Ureter (tissue), 1 donor: ENCODE measurements around the gene GAS7. TPM values are rescaled to one million over a fixed set of nuclear protein-coding genes. Genes with fewer than 3 reads are reported as not detected.
"Not testable (repeated sequence)": the region's sequence is repeated elsewhere in the genome, so short reads cannot be mapped to it uniquely, and the experiment has no call there.

Experiments
- DNase-seq: peaks from one replicate; pipeline ENCODE4 v3.0.0-alpha.2; 2020; ENCODE audit warnings: low spot score
- total RNA-seq: library from RNA; stranded (reverse); gene quantifications from one replicate; pipeline ENCODE4 v1.2.4, GENCODE V29; 2023
- donor health status: DM: yes; HTN: yes; CAD: no.

Gene GAS7
- total RNA-seq, 1 donor from 2014 or later = 31.2 TPM

DNA sequence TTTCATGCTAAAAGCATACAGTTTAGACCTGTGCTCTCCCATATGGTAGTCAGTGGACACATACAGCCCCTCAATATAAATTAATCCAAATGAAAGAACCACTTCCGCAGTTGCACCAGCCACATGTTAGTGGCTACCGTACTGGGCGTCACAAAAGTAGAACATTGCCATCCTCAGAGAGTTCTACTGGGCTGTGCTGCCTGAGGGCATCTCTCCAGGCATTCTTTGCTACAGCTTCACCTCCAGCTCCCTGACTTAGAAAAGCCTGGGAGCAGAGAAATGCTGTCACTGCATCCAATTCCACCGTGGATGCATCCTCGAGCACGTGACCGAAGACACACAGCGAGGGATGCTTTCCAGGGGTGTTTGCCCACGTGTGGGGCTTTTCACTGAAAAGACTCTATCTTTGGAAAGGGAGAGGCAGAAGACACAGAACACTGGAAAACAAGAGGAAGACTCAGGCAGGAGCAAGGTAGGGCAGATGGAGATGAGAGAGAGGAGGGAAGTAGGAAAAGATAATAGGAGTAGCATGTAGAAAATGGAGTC lies 86.4 kb downstream of the GAS7 start:
- no peak for DNase-seq

DNA sequence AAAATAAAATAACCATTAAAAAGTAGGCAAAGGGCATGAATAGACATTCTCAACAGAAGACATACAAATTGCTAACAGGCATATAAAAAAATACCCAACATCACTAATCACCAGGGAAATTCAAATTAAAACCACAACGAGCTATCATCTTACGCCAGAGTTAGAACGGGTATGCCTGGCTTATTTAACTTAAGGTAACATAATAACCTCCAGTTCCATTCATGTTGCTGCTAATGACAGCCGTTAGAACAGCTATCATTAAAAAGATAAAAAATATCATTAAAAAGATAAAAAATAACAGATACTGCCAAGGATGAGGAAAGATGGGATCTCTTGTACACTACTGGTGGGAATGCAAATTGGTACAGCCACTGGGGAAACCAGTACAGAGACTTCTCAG lies 89.3 kb downstream of the GAS7 start:
- no peak for DNase-seq

DNA sequence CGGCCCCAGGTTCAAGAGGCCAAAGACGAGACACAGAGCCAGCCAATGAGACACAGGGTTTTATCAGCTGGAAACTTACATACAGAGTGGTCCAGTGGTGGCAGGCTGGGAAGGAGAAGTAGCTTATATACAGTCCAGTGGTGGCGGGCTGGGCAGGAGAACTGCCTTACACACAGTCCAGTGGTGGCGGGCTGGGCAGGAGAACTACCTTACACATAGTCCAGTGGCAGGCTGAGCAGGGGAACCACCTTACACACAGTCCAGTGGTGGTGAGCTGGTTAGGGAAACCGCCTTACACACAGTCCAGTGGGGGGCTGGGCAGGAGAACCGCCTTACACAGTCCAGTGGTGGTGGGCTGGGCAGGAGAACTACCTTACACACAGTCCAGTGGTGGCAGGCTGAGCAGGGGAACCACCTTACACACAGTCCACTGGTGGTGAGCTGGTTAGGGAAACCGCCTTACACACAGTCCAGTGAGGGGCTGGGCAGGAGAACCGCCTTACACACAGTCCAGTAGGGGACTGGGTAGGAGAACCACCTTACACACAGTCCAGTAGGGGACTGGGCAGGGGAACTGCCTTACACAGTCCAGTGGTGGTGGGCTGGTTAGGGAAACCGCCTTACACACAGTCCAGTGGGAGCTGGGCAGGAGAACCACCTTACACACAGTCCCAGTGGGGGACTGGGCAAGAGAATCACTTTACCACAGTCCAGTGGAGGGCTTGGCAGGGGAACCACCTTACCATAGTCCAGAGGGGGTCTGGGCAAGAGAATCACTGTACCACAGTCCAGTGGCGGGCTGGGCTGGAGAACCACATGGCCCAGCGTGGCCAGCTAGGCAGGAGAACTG lies 90.9 kb downstream of the GAS7 start:
- DNase-seq = no peak

DNA sequence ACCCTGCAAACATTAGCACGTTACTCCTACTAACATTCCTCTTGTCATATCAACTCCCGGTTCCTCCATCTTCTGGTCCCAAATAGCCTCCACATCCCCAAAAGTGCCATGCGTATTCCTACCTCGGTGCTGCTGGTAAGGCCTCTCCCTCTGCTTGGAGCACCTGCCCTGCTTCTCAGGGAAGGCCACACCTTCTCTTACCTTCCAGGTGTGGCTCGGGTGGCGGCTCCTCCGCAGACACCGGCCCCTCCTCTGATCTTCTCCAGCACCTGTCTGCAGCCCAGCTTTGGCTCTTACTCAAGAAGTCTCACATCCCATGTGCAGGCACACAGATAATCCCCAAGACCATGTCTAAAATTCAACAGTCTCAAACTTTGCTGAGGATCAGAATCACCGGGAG lies 92.3 kb downstream of the GAS7 start:
- DNase-seq = no peak

DNA sequence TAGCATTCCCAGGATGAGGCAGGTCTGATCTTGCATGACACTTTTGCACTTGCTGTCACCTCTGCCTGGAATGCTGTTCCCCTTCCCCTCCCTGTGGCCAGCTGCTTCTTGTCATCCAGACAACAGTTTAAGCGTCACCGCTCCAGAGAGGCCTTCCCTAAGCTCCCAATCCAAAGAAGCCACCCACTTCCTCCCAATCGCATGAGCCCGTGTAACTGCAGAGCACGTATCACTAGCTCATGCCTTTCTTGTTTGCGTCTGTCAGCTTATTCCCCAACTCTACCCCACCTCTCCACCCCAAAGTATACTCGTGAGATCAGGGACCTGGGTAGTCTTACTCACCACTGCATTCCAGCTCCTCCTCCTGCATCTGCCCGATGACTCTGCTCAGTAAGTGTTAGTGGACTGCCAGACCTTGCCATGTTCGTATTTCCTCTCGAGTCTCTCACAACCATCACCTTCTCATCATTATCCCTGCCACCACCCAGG lies 92.8 kb downstream of the GAS7 start:
- no peak for DNase-seq

DNA sequence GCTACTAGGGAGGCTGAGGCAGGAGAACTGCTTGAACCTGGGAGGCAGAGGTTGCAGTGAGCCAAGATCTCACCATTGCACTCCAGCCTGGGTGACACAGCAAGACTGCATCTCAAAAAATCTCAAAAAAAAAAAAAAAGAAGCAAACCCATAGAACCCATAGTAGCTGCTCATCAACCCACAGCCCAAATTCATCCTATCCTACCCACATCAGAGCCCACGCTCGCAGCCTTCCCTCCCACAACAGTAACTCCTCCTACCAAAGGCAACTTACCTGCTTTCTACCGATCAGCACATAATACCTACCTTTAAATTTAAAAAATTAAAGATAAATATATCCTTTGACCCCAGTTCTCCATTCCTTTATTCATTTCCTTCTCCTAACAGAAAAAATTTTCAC lies 94.7 kb downstream of the GAS7 start:
- DNase-seq = no peak

DNA sequence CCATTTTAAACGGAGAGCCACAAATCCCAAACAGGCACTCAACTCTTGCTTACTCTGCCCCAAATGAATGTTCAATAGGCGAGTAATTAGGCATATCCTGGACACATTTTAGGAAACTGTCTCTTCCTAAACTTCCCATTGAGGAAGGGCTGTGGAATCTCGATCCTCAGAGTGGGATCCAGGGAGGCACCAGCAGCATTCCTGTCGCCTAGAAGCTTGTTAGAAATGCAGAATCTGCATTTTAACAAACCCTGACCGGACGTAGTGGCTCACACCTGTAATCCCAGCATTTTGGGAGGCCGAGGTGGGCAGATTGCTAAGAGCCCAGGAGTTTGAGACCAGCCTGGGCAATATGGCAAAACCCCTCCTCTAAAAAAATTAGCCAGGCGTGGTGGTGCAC lies 95.6 kb downstream of the GAS7 start:
- no peak for DNase-seq

GRCh38 chr17:10099051-10099571 lies 99.3 kb downstream of the GAS7 start:
- no peak for DNase-seq

DNA sequence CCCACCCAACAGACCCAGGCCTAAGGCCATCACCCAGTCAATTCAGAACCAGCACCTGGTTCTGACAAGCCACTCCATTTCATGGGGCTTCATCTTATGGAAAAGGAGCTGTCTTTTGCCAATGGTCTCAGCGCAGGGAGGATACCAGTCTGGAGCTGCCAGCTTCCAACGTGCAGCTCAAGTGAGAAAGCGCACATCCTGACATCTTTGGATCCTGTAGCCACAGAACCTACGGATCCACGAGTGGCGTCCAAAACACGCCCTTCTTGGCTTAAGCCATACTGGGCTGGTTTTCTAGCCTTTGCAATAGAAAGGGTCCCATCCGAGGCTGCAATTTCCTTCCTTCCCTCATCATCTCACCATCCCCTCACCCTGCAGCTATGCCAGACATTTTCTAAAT lies 101.8 kb downstream of the GAS7 start:
- DNase-seq = no peak

DNA sequence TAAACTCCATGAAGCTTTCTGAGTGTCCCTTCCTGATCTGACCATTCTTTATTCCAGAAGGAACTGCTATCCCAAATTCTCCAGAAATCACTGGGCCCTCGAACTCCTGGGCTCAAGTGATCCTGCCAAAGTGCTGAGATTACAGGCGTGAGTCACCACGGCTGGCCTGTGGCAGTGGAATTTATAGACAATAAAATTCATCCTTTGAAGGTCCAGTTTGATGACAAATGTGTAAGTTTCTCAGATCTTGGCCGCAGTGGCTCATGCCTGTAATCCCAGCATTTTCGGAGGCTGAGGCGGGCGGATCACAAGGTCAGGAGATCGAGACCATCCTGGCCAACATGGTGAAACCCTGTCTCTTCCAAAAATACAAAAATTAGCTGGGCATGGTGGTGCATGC lies 103.1 kb downstream of the GAS7 start:
- not testable (repeated sequence) for DNase-seq

DNA sequence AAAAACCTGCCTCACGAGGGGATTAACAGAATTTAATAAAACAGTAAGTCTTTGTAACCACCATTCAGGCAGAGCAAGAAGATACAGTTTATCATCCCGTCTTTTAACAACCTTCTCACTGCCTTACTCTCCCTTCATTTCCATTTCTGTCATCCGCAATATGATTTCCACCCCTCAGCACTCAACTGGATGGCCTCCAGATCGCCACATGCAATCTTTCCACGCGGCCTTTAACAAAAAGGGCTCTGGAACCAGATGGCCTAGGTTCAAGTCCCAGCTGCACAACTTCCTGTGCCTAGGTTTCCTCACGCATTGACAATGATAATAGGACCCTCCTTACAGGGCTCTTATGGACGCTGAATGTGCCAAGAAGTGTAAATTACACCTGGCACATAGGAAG lies 103.6 kb downstream of the GAS7 start:
- DNase-seq = no peak

DNA sequence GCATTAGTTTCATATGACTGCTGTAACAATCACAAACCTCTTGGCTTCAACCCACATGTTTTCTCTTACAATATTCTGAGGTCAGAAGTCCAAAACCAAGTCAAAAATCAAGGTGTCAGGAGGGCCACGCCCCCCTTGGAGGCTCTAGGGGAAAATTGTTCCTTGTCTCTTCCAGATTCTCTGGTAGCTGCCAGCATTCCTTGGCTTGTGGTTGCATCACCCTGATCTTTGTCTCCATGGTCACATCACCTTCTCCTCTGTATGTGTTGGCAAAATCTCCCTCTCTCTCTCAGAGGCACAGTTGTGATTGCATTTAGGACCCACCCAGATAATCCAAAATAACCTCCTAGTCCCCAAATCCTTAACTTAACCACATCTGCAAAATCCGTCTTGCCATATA lies 105.8 kb downstream of the GAS7 start:
- no peak for DNase-seq

DNA sequence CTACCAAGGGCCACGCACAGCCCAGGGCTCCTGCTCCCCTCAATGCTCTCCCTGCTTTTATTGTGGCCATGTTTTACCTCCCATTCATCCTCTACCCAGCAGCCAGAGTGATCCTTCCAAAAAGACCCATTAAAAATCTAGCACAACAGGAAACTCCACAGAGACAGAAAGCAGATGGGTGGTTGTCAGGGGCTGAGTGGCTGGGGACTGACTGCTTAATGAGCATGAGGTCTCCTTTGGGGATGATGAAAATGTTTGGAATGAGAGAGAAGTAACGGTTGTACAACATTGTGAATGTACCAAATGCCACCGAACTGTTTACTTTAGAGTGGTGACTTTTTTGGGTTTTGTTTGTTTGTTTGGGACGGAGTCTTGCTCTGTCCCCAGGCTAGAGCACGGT lies 107.4 kb downstream of the GAS7 start:
- no peak for DNase-seq

DNA sequence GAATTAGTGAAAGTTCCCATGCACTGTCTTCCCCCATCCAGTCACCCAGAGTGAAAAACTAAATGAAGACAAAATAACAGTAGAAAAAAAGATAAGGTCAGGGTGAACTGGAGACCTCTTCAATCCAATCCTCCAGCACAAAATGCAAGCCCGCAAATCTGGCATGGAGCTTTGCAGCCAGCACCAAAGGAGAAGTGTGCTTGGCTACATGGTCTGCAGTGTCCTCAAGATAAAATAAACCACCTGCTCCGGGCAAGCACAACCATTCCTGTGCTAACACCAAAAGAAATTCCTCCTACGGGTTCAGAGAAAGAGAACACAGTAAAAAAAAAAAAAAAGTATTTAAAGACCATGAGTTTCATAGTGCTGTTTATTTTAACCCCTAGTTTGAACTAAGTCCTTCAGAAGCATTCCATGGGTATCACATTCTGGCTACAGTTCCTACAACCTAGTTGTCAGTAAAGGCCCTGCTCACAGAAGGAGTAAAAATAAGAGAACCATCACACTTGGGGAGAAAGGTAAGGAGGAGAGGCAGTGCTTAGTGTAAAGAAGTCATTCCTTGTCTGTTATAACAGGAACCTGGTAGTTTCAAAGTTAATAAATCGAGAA lies 109.1 kb downstream of the GAS7 start:
- DNase-seq = no peak

DNA sequence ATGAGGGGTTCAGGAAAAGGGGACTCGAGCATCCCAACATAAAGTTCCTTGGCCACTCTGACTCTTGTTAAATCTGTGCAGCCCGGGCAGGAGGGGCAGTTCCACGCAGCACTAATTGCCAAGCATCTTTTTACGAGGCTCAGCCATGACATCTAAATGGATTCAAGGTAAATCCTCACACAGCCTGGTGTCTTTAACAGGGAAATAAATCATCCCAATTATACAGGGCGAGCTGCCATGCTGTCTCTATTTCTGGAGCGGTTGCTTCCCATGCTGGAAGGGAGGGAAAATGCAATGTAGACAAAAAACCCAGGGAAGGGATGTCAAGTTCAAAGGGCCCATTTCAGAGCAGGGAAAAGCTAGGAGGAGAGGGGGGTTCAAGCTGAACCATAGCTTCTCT lies 110.0 kb downstream of the GAS7 start:
- DNase-seq = no peak

GRCh38 chr17:10087355-10087754 lies 111.1 kb downstream of the GAS7 start:
- no peak for DNase-seq

DNA sequence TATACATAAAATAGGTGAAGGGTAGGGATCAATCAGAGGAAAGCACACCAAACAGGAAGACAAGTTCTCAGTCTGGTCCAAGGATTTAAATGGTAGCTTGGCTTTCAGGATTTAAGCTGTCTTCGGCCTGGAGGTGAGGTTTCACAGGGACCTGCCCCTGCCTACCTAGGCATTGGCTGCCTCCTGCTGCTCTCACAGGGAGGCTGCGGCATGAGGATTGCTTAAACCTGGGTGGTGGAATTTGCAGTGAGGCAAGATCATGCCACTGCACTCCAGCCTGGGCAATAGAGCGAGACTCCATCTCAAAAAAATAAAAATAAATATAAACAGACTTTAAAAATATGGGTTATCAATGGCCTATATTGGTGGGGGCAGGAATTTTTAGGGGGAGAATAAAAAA lies 114.5 kb downstream of the GAS7 start:
- DNase-seq = no peak

DNA sequence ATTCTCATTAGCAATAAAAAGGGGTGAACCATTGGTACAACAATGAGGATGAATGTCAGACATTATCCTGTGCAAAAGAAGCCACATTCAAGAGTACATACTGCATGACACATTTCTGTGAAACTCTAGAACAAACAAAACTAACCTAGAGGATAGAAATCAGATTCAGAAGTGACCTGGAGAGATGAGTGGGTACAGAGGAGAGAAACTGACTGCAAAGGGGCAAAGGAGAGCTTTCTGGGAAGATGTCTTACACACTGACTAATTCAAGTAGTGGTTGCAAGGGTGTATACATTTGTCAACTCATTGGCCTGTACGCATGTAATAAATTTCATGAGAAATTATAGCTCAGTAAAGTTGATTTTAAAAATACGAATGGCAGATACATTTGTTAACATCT lies 115.6 kb downstream of the GAS7 start:
- DNase-seq = no peak

- no peak for DNase-seq
Measured at GRCh38 chr17:10081571-10082169, 116.7 kb downstream of the GAS7 start.

- no peak for DNase-seq
Measured at GRCh38 chr17:10077561-10078299, 120.7 kb downstream of the GAS7 start.

DNA sequence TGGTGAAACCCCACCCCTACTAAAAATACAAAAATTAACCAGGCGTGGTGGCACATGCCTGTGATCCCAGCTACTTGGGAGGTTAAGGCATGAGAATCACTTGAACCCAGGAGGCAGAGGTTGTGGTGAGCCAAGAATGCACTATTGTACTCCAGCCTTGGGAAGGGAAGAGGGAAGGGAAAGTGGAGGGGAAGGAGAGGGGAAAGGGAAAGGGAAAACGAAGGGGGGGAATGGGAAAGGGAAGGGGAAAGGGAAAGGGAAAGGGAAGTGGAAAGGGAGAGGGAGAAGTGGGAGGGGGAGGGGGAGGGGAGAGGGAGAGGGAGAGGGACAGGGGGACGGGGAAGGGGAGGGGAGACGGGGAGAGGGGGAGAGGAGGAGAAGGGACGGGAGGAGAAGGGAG lies 122.5 kb downstream of the GAS7 start:
- no peak for DNase-seq

DNA sequence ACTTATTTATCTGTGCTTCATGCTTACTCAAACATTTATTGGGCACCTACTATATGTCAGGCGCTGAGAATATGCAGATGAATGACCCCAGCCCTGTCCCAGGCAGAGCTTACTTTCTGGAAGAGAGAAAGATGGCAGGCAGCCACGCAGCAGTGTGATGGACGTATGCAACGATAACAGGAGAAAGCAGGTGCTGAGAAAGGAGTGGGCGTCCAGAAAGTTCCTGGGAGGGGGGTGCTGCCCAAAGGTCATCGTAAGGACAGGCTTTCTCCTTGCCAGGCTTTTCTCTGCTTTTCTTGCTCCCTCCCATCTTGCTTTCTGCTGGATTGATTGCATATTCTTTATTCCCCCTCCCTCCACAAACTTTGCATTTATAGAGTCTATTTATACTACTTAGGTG lies 124.5 kb downstream of the GAS7 start:
- no peak for DNase-seq
